HG03342 (cell line): ENCODE data around the gene ANKRD34A.

Source experiments
- ATAC-seq: cut with Tn5 transposase; IDR thresholded peaks from one replicate; pipeline ENCODE4 v1.9.1; 2021; ENCODE audit warnings: mild to moderate bottlenecking, moderate library complexity; ENCODE audit not compliant: unreplicated experiment

Gene ANKRD34A

GRCh38 chr1:145912128-145912641 is 52.2 kb downstream of the ANKRD34A start:
- no peak for ATAC-seq
